HG03457 (cell line): ENCODE results near the gene C1orf198.

Experiments
- ATAC-seq: cut with Tn5 transposase; IDR thresholded peaks from one replicate; pipeline ENCODE4 v1.9.1; 2021; ENCODE audit warnings: moderate number of reproducible peaks; ENCODE audit not compliant: unreplicated experiment

C1orf198 gene

GRCh38 chr1:230867903-230868735 is at the start of gene C1orf198:
TSS of gene C1orf198 (minus strand) at chr1:230868521. CDS start at chr1:230868512, 9 bp downstream.
- ATAC-seq, result peak; percentile 65

- ATAC-seq, result no peak
Observed at GRCh38 chr1:230917284-230918135, 49.2 kb upstream of the C1orf198 start.

- ATAC-seq, result no peak
Observed at GRCh38 chr1:230916587-230917283, 48.4 kb upstream of the C1orf198 start.

GRCh38 chr1:230915078-230915477 is 46.8 kb upstream of the C1orf198 start:
- ATAC-seq, result no peak

- ATAC-seq, result no peak
Observed at GRCh38 chr1:230913496-230913895, 45.2 kb upstream of the C1orf198 start.

GRCh38 chr1:230910755-230911117 is 42.4 kb upstream of the C1orf198 start:
- ATAC-seq, result no peak

GRCh38 chr1:230909974-230910754 is 41.8 kb upstream of the C1orf198 start:
- ATAC-seq, result no peak

- no peak for ATAC-seq
Observed at GRCh38 chr1:230907472-230908205, 39.3 kb upstream of the C1orf198 start.

GRCh38 chr1:230906226-230906625 is 37.9 kb upstream of the C1orf198 start:
- no peak for ATAC-seq

GRCh38 chr1:230905733-230906132 is 37.4 kb upstream of the C1orf198 start:
- ATAC-seq, result no peak

- ATAC-seq, result no peak
Observed at GRCh38 chr1:230902349-230902923, 34.1 kb upstream of the C1orf198 start.

- ATAC-seq, result no peak
Observed at GRCh38 chr1:230901671-230902070, 33.4 kb upstream of the C1orf198 start.

GRCh38 chr1:230900984-230901383 is 32.7 kb upstream of the C1orf198 start:
- no peak for ATAC-seq

GRCh38 chr1:230899841-230900251 is 31.5 kb upstream of the C1orf198 start:
- ATAC-seq, result no peak

GRCh38 chr1:230898748-230899147 is 30.4 kb upstream of the C1orf198 start:
- no peak for ATAC-seq

GRCh38 chr1:230898144-230898543 is 29.8 kb upstream of the C1orf198 start:
- ATAC-seq, result no peak

GRCh38 chr1:230896779-230897178 is 28.5 kb upstream of the C1orf198 start:
- ATAC-seq, result no peak

- ATAC-seq, result no peak
Observed at GRCh38 chr1:230895452-230895851, 27.1 kb upstream of the C1orf198 start.

GRCh38 chr1:230894664-230895063 is 26.3 kb upstream of the C1orf198 start:
- ATAC-seq, result no peak
